Measurements from ENCODE around the gene OLFML3.

DNA sequence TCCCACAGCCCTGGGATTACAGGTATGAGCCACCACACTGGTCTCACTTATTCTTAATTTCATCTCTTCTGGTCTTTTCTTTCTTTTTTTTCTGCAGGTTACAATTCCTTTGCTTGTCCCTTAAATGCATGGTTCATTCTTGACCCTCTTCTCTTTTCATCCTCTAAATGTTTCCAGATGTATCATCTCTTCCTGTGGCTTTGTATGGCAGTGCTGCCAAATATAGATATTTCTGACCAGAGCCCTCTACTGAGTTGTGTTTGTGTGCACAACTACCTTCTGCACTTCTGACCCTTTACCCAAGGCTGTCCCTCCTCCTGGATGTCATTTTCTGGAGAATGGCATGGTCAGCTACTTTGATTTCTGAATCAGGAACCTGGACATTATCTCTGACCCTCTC is 32.5 kb downstream of the OLFML3 start:
- TF ChIP-seq, protein P1, sequence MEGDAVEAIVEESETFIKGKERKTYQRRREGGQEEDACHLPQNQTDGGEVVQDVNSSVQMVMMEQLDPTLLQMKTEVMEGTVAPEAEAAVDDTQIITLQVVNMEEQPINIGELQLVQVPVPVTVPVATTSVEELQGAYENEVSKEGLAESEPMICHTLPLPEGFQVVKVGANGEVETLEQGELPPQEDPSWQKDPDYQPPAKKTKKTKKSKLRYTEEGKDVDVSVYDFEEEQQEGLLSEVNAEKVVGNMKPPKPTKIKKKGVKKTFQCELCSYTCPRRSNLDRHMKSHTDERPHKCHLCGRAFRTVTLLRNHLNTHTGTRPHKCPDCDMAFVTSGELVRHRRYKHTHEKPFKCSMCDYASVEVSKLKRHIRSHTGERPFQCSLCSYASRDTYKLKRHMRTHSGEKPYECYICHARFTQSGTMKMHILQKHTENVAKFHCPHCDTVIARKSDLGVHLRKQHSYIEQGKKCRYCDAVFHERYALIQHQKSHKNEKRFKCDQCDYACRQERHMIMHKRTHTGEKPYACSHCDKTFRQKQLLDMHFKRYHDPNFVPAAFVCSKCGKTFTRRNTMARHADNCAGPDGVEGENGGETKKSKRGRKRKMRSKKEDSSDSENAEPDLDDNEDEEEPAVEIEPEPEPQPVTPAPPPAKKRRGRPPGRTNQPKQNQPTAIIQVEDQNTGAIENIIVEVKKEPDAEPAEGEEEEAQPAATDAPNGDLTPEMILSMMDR (conservative IDR thresholded peaks at IDR 0.05; ENCODE audit: low read length) = no peak
- TF ChIP-seq EZH2phosphoT487 (IDR thresholded peaks at IDR 0.05; ENCODE audit: borderline replicate concordance) = no peak

All from Loucy (cell line).